Measurements from ENCODE around the gene PFKFB3. TPM values are rescaled to one million over a fixed set of nuclear protein-coding genes. Genes with fewer than 3 reads are reported as not detected.

The PFKFB3 gene
- polyA plus RNA-seq, 3 donors, result 54.6 to 594 (median 123) TPM

DNA sequence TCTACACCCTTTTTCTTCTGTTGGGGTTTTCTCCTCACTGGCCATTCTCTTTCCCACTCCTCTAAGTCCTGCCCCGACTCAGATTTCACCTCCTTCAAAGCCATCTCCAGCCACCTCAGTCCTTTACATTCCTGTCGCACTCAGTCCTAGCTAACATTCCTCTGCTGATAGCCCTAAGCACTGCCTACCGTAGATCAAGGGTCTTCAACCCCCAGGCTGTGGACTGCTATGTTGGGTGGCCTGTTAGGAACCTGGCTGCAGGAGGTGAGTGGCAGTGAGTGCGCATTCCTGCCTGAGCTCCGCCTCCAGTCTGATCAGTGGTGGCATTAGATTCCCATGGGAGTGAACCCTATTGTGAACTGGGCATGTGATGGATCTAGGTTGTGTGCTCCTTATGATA is 11.2 kb downstream of the PFKFB3 start:
- 94 to 96% (median 95%) methylated on average over 5 of the region's 5 CpGs for WGBS, 3 donors
- H3K27ac ChIP-seq (ENCODE audit: low read depth, low read length), result no peak overlapping the region

DNA sequence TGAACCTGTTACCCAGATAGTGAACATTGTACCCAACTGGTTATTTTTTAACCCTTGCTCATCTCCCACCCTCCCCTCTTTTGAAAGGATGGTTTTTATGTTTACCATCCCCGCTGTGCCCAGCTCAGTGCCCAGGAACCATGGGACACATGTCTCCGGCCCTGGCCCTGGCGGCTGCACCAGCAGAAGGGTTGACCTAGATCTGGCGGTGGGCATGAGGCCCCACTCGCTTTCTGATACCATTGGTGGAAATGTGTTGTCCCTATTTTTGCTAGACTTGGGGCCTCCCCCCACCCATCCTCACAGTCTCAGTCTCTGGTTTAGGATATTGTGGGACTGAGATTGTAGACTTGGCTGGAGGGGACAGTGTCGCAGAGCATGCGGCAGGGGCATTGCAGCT is 11.9 kb downstream of the PFKFB3 start:
- no peak overlapping the region for H3K27ac ChIP-seq (ENCODE audit: low read depth, low read length)
- 96 to 98% (median 96%) methylated on average over 7 of the region's 7 CpGs for WGBS, 3 donors

DNA sequence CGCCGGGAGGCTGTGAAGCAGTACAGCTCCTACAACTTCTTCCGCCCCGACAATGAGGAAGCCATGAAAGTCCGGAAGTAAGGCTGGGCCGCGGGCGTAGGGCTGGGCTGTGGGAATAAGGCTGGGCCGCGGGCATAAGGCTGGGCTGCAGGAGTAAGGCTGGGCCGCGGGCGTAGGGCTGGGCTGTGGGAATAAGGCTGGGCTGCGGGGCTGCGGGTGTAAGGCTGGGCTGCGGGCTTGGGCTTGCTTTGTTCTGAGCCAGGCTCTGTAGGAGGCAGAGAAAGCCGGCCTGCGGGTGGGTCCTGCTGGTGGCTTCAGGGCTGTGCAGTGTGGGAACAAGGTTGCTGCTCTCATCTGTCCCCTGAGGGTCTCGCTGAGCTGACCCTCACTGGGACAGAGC is 12.5 kb downstream of the PFKFB3 start:
- no peak overlapping the region for H3K27ac ChIP-seq (ENCODE audit: low read depth, low read length)
- WGBS, 3 donors, result 94 to 96% (median 96%) methylated on average over 19 of the region's 19 CpGs

DNA sequence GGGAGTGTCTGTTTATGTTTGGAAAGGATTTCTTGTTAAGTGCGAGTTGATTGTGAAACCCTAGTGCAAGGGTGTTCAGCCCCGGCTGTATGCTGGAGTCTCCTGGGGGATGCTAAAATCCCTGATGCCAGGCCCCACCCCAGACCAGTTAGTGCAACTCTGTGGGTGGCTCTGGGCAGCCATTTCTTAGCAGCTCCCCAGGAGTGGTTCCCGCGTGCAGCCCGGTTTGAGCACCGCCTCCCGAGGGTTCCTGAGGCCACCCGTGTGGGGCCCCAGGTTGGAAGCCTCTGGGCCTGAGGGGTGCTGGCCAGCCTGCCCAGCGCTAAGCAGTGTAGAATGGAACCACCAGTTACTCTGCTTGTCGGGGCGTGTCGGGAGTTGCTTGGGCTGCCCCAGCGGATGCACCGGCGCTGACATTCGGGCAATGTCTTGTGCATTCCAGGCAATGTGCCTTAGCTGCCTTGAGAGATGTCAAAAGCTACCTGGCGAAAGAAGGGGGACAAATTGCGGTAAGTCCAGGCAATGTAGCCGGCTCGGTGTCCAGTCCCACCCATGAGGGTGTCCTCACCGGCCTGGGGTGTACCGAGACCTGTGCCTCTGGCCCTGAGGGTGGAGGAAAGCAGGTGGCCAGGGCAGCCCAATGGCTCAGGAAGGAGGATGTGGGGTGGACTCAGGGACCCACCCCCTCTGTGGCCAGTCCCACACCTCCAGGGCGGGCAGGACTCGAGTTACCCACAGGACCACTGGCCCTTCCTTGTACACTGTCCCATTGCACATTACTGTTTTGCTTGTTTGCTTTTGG is 13.2 kb downstream of the PFKFB3 start:
- 85 to 90% (median 89%) methylated on average over 24 of the region's 24 CpGs for WGBS, 3 donors
- H3K27ac ChIP-seq (ENCODE audit: low read depth, low read length), result no peak overlapping the region

DNA sequence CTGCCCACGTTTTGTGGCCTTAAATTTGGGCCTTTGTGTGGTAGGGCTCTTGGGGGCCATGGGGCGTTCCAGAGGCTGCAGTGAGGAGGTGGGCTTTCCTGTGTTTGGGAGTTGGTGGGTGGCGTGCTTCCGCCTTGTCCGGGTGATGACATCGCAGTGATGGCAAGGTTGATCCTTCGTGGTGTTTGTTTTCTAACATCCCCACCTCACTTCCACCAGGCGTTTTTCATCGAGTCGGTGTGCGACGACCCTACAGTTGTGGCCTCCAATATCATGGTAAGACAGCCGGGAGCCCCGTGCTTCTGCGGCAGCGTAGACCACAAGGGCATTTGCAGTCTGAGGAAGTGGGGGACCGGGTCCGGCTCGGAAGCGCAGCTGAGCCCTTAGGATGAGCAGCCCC is 14.2 kb downstream of the PFKFB3 start:
- 85 to 91% (median 90%) methylated on average over 20 of the region's 20 CpGs for WGBS, 3 donors
- no peak overlapping the region for H3K27ac ChIP-seq (ENCODE audit: low read depth, low read length)

DNA sequence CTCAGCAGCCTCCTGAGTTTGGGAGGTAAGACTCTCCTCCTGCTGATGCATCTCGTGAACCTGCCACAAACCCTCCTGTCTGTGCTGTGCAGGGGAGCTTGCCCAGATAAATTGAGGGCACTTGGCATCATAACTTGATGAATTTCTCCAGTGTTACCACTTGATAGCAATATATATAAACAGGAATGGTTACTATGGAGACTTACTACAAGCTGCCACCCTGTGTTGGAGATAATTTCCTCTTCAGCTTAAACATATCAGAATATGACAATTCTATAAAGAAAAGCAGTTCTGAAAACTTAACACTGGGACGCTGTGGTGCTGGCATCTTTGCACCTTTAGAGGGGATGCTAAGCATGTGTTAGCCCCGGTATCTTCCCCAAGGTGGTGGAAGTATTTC is 14.9 kb downstream of the PFKFB3 start:
- no peak overlapping the region for H3K27ac ChIP-seq (ENCODE audit: low read depth, low read length)
- 75 to 86% (median 82%) methylated on average over 3 of the region's 3 CpGs for WGBS, 3 donors

DNA sequence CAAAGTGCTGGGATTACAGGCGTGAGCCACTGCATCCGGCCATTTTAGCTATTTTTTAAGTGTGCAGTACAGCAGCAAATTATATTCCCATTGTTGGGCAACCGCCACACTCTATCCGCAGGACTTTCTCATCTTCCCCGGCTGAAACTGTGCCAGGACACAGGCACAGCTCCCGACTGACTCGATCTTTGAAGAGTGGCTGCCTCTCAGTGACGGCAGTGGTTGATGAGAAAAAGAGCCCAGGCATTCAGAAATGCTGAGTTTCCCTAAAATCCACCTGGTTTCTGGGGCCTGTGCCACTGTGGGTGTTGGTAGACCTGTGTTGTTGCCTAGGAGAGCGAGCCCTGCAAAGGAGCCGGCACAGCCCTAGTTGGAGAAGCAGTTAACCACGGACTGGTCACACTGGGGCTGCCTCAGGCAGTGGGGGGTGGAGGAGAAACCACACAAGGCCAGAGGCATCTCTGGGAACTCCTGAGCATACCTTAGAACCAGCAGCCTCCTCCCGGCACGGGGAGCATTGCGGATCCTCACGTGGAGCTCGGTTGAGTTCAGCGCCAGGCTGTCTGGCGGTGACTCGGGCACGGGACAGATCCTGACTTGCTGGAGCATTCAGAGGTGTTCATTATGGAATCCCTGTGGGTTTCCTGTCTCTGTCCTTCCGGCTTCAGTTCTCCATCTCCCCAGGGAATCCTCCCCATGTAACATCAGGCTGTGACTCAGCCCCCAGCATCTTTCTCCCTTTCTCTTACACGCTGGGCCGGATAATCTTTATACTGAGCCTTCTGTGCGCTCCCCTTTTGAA is 16.2 kb downstream of the PFKFB3 start:
- H3K27ac ChIP-seq (ENCODE audit: low read depth, low read length), result no peak overlapping the region
- 83 to 91% (median 86%) methylated on average over 24 of the region's 24 CpGs for WGBS, 3 donors

DNA sequence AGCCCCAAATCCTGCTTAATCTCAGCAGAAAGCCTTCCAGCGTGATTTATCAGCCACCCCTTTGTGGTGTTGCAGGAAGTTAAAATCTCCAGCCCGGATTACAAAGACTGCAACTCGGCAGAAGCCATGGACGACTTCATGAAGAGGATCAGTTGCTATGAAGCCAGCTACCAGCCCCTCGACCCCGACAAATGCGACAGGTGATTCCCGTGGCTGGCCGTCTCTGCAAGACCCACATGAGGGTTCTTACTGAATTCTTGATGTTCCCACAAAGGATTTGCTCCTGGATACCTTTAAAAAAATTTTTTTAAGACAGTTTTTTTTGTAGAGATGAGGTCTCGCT is 16.7 kb downstream of the PFKFB3 start:
- no peak overlapping the region for H3K27ac ChIP-seq (ENCODE audit: low read depth, low read length)
- 89 to 93% (median 90%) methylated on average over 10 of the region's 10 CpGs for WGBS, 3 donors

DNA sequence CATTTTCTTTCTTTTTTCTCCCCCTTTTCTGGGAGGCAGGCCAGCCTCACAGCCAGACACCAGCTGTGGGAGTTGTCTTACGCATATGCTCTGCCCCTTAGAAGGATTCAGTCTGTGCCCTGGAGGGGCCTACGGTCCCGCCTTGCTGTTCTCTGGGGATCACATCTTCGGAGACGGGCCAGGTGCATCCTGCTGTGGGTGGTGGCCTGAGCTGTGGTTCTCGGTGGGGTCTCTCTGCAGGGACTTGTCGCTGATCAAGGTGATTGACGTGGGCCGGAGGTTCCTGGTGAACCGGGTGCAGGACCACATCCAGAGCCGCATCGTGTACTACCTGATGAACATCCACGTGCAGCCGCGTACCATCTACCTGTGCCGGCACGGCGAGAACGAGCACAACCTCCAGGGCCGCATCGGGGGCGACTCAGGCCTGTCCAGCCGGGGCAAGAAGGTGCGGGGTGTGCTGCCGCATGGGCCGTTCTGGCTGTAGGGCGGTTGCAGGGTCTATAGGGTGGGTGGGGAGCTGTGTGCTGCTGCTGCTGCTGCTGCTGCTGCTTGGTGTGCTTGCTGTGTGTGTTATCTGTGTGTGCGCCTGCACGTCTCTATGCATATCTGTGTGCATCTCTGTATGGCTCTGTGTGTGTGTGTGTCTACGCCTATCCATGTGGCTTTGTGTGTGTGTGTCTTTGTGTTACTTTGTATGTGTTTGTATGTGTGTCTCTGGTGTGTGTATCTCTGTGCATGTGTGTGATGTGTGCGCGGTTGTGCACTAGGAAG is 17.9 kb downstream of the PFKFB3 start:
- H3K27ac ChIP-seq (ENCODE audit: low read depth, low read length), result no peak overlapping the region
- WGBS, 3 donors, result 95 to 96% (median 95%) methylated on average over 31 to 32 of the region's 32 CpGs

DNA sequence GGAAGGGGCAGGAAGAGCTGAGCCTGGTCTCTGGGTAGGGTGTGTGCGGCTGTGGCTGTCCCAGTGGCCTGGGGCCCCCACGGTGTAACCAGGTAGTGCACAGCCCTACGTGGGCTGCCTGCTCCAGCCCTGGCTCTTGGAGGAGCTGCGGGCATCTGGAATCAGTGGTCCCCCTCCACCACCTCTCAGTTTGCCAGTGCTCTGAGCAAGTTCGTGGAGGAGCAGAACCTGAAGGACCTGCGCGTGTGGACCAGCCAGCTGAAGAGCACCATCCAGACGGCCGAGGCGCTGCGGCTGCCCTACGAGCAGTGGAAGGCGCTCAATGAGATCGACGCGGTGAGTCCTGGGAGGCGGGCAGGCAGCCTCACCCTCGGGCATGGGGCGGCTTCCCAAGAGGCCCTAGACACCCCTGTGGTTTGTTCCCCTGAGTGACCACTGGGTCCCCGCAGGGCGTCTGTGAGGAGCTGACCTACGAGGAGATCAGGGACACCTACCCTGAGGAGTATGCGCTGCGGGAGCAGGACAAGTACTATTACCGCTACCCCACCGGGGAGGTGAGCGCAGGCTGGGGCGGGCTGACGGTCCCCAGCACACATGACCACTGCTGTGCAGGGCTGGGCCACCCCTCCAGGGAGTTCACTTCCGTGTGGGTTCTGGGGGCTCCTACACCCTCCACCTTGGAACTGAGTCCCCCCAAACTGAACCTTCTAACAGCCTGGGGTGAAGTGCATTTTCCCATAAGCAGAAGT is 18.6 kb downstream of the PFKFB3 start:
- H3K27ac ChIP-seq (ENCODE audit: low read depth, low read length), result no peak overlapping the region
- WGBS, 3 donors, result 94 to 95% (median 95%) methylated on average over 30 of the region's 30 CpGs

DNA sequence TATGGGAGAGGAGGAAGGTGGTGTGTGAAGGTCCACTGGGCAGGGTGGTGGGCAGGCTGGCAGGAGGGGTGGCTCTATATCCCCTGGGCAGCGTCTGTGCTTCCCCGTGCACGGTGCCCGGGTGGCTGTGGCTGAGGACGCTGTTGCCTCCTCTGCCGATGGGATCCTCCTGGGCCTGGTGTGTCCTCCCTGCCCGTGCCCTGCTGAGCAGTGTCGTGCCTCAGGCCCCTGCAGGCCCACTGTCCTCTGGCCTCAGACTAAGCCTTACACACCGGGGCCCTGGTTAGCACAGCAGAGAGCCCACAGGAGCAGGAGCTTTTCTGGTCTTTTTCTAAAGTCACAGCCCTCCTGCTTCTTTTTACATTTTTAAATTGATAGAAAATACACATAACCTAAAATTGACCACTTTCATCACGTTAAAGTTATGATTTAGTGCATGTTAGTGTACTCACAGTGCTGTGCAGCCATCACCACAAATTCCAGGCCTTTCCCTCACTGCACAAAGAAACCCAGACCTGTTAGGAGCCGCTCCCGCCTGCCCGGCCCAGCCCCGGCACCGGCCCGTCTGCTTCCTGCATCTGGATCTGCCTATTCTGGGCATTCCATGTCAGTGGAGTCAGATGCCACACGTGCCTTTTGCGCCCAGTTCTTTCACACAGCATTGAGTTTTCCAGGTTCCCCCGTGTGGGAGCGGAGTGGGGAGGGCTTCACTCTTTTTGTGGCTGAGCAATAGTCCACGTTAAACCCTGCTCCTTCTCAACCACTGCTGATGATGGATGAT is 19.4 kb downstream of the PFKFB3 start:
- WGBS, 3 donors, result 83 to 89% (median 85%) methylated on average over 21 of the region's 21 CpGs
- H3K27ac ChIP-seq (ENCODE audit: low read depth, low read length), result no peak overlapping the region

DNA sequence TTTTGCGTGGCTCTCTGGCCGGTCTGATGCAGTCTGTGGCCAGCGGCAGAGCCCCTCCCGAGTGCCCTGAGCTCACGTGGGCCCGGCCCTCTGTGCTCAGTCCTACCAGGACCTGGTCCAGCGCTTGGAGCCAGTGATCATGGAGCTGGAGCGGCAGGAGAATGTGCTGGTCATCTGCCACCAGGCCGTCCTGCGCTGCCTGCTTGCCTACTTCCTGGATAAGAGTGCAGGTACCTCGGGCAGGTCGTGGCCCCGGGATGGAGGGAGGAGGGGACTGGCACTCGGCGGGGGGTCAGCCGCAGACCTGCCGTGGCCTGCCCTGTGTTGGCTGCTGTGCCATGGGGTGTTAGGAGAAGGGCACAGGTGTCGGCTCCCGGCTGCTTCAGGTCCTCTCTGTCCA is 20.0 kb downstream of the PFKFB3 start:
- H3K27ac ChIP-seq (ENCODE audit: low read depth, low read length), result no peak overlapping the region
- 88 to 92% (median 90%) methylated on average over 19 of the region's 19 CpGs for WGBS, 3 donors

DNA sequence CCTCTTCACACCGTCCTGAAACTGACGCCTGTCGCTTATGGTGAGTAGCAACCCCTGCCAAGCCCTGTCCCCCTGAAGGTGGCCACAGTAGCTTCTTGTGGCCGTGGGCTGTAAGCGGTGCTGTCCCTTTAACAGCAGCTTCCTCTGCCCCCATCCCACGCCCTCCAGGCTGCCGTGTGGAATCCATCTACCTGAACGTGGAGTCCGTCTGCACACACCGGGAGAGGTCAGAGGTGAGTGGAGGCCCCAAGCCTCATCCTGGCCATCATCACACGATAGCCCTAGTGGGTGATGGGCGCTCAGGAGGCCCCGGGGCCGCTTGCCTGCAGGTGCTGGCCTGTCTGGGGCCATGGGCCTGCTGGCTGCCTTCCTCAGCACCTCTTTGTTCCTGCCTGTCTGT is 21.2 kb downstream of the PFKFB3 start:
- 90 to 93% (median 92%) methylated on average over 14 of the region's 14 CpGs for whole genome bisulfite sequencing, 3 donors
- H3K27ac ChIP-seq (ENCODE audit: low read depth, low read length), result no peak overlapping the region

DNA sequence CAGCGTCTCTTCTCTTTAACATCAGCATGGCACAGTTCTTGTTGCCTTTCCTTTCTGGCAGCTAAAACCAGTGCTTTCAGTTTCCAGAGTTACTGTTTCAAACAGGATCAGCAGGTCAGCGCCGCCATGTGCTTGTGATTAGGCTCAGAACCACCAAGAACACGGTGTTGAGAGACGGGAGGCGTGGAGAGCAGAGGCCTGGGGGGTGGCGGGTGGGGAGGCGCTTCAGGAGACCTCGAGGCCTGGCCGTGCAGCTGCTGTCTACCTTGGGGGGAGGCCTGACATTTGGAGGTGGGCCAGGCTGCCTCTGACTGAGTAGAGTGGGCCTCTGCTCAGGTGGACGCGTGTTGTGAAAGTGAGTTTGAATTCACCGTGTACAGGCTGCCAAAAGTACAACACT is 22.0 kb downstream of the PFKFB3 start:
- no peak overlapping the region for H3K27ac ChIP-seq (ENCODE audit: low read depth, low read length)
- 88 to 93% (median 90%) methylated on average over 13 of the region's 13 CpGs for WGBS, 3 donors

DNA sequence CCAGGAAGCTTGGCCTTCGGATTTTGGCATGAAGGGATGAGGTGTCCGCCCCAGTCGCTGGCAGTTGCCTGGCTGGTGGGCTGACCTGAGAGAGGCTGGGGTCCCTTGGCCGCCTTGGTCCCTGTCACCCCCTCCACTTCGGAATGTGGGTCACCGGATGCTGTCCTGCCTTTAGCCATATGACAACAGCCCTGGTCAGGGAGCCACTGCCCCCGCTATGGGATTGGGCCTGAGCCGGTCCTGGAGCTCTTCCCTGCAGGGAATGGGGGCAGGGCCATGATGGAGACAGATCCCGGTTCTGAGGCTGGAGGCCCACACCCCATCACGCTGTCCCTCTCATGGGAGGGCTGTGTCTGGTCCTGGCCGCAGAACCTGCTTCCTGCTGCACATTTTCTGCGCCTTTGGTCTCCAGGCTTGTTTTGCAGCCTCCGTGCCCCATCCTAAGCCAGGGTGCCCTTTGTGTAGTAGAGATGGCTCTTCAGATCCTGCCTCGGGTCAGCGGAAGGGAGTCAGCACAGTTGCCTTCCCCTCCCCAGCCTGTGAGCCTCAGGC is 22.6 kb downstream of the PFKFB3 start:
- WGBS, 3 donors, result 87 to 90% (median 87%) methylated on average over 15 of the region's 15 CpGs
- no peak overlapping the region for H3K27ac ChIP-seq (ENCODE audit: low read depth, low read length)

DNA sequence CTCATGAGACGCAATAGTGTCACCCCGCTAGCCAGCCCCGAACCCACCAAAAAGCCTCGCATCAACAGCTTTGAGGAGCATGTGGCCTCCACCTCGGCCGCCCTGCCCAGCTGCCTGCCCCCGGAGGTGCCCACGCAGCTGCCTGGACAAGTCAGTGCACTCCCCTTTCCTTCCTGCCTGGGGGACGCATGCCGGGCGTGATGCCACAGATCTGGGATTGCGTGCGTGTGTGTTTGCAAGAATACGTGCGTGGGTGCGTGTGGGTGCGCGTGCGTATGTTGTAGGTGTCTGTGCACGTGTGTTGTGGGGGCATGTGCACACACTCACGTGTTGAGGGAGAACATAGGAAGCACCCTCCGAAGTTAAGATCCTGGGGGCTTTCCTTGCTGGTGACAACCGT is 23.5 kb downstream of the PFKFB3 start:
- no peak overlapping the region for H3K27ac ChIP-seq (ENCODE audit: low read depth, low read length)
- 89 to 93% (median 92%) methylated on average over 23 of the region's 23 CpGs for WGBS, 3 donors

DNA sequence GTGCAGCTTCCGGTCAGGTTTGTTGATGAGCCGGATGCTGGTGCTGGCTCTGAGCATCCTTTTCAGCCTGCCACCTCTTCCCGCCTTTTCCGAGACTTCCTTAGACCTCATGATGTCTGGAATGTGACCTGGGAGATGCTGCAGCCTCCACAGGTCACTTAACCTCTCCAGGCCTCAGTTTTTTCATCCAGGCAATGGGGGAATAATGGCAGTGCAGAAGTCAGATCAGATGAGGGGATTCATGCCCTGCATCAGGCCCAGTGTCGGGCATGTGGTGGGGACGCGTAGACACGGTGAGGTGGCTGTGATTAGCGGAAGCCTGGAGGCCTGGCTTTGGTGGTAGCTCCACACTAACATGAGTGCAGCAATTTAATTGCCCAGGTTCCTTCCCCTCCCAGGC is 24.6 kb downstream of the PFKFB3 start:
- H3K27ac ChIP-seq (ENCODE audit: low read depth, low read length), result no peak overlapping the region
- WGBS, 3 donors, result 95 to 97% (median 97%) methylated on average over 9 of the region's 9 CpGs

All from adipose tissue (tissue), 3 donors.